Measurements from ENCODE around the gene LRBA.
"Not testable (repeated sequence)": the region's sequence is repeated elsewhere in the genome, so short reads cannot be mapped to it uniquely, and the experiment has no call there.

Gene LRBA

GRCh38 chr4:150540536-150540935, 474.5 kb downstream of the LRBA start:
- DNase-seq: no peak

- DNase-seq: not testable (repeated sequence)
Measured at GRCh38 chr4:150537911-150538310, 477.2 kb downstream of the LRBA start.

- DNase-seq: no peak
Measured at GRCh38 chr4:150534818-150535217, 480.3 kb downstream of the LRBA start.

DNA sequence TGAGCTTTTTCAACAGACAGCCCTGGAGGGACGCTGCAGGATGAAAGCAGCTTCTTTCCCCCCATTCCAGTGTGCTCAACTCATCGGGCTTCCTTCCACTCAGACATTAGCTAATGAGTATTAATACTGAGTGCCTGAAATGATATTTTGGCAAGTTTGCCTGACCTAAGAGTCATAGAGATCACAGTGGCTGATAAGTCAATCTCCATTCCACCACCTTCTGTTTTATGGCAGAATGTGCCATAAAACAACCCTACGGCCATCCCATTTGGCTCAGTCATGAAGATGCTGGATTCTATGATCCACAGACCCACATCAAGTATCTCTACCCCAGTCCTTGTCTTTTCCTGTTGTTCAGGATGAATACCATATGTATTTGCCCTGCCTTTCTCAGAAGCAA, 481.4 kb downstream of the LRBA start:
- DNase-seq: no peak

DNA sequence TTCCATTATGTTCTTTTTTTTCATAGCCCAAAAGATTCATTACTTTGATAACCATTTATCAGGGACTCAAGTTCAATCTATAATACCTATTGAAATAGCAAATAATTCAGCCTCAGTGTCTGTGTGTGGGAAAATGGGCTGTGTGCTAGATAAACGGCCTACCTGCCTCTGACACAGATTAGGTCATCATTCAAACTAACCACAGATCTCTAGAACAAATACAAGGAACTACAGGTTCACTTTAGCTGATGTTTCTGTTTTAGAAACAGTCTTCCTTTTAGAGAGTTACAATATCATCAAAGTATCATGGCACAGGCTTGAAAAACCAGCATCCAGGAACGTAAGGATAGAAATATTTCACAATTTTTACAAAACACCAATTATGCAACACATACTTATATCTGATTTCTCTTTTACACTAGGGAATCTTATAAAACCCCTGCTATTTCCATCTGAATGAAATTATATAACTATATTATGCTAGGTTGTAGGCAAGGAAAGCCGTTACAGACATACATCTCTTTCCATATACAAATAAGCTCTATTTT, 489.7 kb downstream of the LRBA start:
- no peak for DNase-seq

- DNase-seq: no peak
Measured at GRCh38 chr4:150518559-150518958, 496.5 kb downstream of the LRBA start.

DNA sequence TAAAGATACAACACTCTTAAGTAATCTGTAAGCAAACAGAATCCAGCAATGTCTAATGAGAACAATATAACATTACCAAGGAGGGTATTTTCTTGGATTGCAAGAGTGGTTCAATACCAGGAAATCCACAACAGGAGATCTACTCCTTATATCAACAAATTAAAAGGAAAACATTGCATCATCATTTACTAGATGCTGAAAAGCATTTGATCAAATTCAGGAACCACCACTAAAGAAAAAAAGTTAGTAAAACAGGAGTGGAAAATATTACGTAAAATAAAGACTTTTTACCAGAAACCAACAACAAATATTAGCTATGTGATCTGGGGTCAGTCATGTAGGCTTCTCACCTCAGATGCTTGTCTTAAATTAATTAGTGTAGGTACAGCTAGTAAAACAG, 499.9 kb downstream of the LRBA start:
- DNase-seq: no peak

GRCh38 chr4:150514709-150515108, 500.4 kb downstream of the LRBA start:
- no peak for DNase-seq

GRCh38 chr4:150510176-150510865, 504.8 kb downstream of the LRBA start:
- DNase-seq: no peak

- not testable (repeated sequence) for DNase-seq
Measured at GRCh38 chr4:150507656-150508055, 507.4 kb downstream of the LRBA start.

DNA sequence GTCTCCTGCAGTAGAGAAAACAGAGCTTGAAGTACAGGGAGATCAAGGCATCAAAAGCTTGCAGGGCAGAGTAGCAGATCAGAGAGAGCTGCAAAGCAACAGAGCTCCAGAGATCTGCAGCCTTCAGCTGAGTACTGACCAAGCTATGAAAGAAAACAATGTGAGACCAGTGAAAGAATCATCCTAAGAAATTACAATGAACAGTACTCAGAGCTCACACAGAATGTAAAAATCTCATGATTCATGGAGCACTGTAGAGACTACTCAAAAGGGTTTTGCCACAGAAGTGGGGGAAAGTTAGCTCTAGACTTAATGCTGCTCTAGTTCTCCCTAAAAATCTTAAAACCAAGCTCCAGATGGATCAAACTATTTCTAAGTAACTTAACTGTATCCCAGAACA, 513.1 kb downstream of the LRBA start:
- no peak for DNase-seq

GRCh38 chr4:150501009-150501727, 513.9 kb downstream of the LRBA start:
- DNase-seq: no peak

- DNase-seq: no peak
Measured at GRCh38 chr4:150497612-150498011, 517.5 kb downstream of the LRBA start.

- DNase-seq: no peak
Measured at GRCh38 chr4:150495550-150495949, 519.5 kb downstream of the LRBA start.

DNA sequence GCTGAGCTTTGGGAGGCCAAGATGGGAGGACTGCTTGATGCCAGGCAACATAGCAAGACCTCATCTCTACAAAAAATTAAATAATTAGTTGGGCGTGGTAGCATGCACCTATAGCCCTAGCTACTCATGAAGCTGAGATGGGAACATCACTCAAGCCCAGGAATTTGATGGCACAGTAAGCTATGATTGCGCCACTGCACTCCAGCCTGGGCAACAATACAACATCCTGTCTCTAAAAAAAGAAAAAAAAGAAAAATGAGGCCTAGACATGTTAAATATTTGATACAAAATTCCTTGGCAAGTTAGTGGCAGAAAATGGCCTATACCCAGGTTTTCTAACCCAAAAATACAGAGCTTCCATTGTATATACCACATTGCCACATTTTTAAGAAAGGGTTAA, 521.2 kb downstream of the LRBA start:
- DNase-seq: no peak

GRCh38 chr4:150491132-150492049, 523.7 kb downstream of the LRBA start:
- no peak for DNase-seq

DNA sequence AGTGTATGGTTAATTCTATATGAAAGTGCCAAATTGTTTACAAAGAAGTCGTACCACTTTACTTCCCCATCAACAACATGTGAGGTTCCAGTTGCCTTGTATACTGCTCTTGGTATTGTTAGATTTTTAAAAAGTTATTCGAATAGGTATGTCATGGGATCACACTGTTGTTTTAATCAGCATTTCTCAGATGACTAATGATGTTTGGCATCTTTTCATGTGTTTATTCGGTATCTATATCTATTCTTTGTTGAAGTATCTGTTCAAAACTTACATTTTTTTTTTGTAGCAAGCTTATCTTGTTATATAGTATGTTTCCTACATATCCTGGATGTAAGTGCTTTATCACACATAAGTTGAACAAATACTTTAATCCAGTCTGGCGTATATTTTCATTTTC, 532.5 kb downstream of the LRBA start:
- DNase-seq: no peak

DNA sequence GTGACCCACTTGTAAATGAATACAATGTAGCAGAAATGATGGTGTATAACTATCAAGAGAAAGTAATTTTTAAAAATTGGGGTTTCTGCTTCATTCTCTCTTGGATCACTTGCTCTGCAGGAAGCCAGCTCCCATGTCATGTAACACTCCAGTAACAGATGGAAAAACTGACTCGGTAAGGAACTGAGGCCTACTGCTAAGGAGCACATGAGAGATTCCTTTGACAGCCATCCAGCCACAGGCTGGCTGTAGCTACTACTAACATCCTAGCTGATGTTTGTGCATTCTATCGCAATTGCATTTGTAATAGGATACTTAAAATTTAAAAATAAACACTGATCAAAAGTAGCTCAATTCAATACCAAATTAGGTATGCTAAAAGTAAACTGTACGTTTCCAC, 535.4 kb downstream of the LRBA start:
- DNase-seq: no peak

- no peak for DNase-seq
Measured at GRCh38 chr4:150477869-150478268, 537.2 kb downstream of the LRBA start.

DNA sequence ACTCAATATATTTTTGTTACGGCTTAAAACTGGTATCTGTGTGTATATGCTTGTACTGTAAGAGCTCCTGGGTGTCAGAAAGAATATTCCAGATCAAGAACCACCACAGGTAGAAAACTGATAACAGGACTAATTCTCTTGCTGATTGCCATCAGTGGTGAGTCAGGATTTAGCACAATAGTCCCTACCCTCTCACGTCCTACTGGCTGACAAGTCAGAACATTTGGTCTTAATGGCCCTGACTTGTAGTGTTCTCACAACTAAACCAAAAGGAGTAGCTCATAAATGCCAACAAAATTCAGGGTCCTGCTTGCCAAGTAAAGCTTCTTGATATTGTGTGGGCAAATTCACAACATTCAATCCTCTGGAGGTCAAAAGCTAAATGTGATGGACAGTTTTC, 538.3 kb downstream of the LRBA start:
- no peak for DNase-seq

- DNase-seq: no peak
Measured at GRCh38 chr4:150475763-150476162, 539.3 kb downstream of the LRBA start.

DNA sequence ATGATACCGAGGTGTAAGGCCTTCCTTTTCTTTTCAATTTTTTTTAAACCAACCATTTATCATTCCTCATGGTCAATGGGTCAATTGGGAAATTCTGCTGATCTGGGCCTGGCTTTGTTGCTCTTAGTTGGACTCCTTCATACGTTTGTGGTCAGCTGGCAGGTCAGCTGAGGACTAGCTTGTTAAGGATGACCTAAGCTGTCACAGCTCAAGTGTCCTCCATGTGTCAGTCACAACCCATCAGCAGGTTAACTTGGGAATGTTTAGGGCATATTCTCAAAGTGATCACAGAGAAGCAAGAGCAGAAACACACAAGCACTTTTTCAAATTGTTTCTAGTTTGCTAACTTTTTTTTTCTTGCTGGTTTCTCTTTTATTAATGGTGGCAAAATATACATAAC, 550.6 kb downstream of the LRBA start:
- DNase-seq: no peak

DNA sequence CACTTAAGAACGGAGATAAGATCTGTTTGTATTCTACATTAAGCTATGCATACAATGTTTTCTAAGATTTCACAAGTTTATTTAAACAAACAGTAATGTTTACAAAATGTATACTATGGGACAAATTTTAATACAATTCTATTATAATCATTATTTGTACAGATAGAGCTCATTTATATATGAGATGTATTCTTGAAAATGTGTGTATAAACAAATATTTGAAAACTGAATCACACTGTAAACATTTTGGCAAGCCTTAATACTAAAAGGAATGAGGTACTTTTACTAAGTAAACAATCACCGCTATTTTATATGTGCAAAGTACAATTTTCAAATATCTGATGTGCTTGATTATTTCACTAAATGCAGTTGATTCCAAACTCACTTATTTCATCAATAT, 552.3 kb downstream of the LRBA start:
- no peak for DNase-seq
